Measurements from ENCODE around the gene SDHAF3. TPM values are rescaled to one million over a fixed set of nuclear protein-coding genes. Genes with fewer than 3 reads are reported as not detected.
"Not testable (repeated sequence)": the region's sequence is repeated elsewhere in the genome, so short reads cannot be mapped to it uniquely, and the experiment has no call there.

Gene SDHAF3
- total RNA-seq, 1 donor from 2014 or later: not detected

DNA sequence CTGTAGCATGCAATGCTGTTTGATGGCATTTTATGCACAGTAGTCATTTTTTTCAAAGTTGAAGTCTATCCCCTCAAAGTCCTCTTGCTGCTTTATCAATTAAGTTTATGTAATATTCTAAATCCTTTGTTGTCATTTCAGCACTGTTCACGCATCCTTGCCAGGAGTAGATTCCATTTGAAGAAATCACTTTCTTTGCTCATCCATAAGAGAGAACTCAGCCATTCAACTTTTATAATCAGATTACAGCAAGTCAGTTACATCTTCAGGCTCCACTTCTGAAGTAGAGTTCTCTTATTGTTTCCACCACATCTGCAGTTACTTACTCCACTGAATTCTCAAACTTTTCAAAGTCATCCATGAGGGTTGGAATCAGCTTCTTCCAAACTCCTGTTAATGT lies 32.3 kb downstream of the SDHAF3 start:
- H3K4me1 ChIP-seq: no peaks in the 10 kb centered on the region
- no peak for DNase-seq (ENCODE audit: low spot score in 2 of 2)
- TF ChIP-seq CTCF (IDR thresholded peaks at IDR 0.05): no peak
- no peaks in the 10 kb centered on the region for H3K27me3 ChIP-seq
- no peaks in the 10 kb centered on the region for H3K9me3 ChIP-seq
- H3K27ac ChIP-seq: no peak overlapping the region
- intact Hi-C loops (cut with DNase I): no loop called here
- H3K4me3 ChIP-seq: no peak overlapping the region
- no peaks in the 10 kb centered on the region for H3K36me3 ChIP-seq

GRCh38 chr7:97155897-97156418 lies 38.5 kb downstream of the SDHAF3 start:
- no peaks in the 10 kb centered on the region for H3K9me3 ChIP-seq
- intact Hi-C loops (cut with DNase I): no loop called here
- no peak for TF ChIP-seq CTCF (IDR thresholded peaks at IDR 0.05)
- DNase-seq (ENCODE audit: low spot score in 2 of 2): no peak
- H3K36me3 ChIP-seq: no peaks in the 10 kb centered on the region
- H3K4me1 ChIP-seq: no peaks in the 10 kb centered on the region
- no peak overlapping the region for H3K4me3 ChIP-seq
- no peaks in the 10 kb centered on the region for H3K27me3 ChIP-seq
- H3K27ac ChIP-seq: no peak overlapping the region

GRCh38 chr7:97159984-97160383 lies 42.5 kb downstream of the SDHAF3 start:
- H3K27me3 ChIP-seq; intact Hi-C loops (cut with DNase I); H3K9me3 ChIP-seq; H3K27ac ChIP-seq; H3K4me3 ChIP-seq; H3K4me1 ChIP-seq; H3K36me3 ChIP-seq; DNase-seq (ENCODE audit: low spot score in 2 of 2): not testable (repeated sequence)

- H3K27ac ChIP-seq; H3K27me3 ChIP-seq; intact Hi-C loops (cut with DNase I); H3K4me1 ChIP-seq; H3K9me3 ChIP-seq; H3K36me3 ChIP-seq; DNase-seq (ENCODE audit: low spot score in 2 of 2); H3K4me3 ChIP-seq: not testable (repeated sequence)
Observed at GRCh38 chr7:97161609-97162008, 44.1 kb downstream of the SDHAF3 start.

- no peak overlapping the region for H3K4me3 ChIP-seq
- H3K27me3 ChIP-seq: no peaks in the 10 kb centered on the region
- no peaks in the 10 kb centered on the region for H3K9me3 ChIP-seq
- no peak for DNase-seq (ENCODE audit: low spot score in 2 of 2)
- H3K27ac ChIP-seq: no peak overlapping the region
- intact Hi-C loops (cut with DNase I): no loop called here
- no peak for TF ChIP-seq CTCF (IDR thresholded peaks at IDR 0.05)
- H3K36me3 ChIP-seq: no peaks in the 10 kb centered on the region
- no peaks in the 10 kb centered on the region for H3K4me1 ChIP-seq
Observed at GRCh38 chr7:97166308-97166707, 48.8 kb downstream of the SDHAF3 start.

DNA sequence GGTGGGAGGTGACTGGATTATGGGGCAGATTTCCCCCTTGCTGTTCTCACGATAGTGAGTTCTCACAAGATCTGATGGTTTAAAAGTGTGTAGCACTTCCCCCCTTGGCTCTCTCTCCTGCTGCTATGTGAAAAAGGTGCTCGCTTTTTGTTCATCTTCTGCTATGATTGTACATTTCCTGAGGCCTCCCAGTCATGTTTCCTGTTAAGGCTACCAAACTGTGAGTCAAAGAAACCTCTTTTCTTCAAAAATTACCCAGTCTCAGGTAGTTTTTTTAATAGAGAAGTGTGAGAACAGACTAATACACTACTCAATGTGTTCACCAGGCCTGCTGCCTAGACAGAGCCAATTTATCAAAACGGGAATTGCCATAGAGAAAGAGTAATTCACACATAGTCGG lies 49.7 kb downstream of the SDHAF3 start:
- no peaks in the 10 kb centered on the region for H3K36me3 ChIP-seq
- H3K4me3 ChIP-seq: no peak overlapping the region
- H3K27ac ChIP-seq: no peak overlapping the region
- no peaks in the 10 kb centered on the region for H3K27me3 ChIP-seq
- no peak for DNase-seq (ENCODE audit: low spot score in 2 of 2)
- intact Hi-C loops (cut with DNase I): no loop called here
- TF ChIP-seq CTCF (IDR thresholded peaks at IDR 0.05): no peak
- no peaks in the 10 kb centered on the region for H3K9me3 ChIP-seq
- H3K4me1 ChIP-seq: no peaks in the 10 kb centered on the region

DNA sequence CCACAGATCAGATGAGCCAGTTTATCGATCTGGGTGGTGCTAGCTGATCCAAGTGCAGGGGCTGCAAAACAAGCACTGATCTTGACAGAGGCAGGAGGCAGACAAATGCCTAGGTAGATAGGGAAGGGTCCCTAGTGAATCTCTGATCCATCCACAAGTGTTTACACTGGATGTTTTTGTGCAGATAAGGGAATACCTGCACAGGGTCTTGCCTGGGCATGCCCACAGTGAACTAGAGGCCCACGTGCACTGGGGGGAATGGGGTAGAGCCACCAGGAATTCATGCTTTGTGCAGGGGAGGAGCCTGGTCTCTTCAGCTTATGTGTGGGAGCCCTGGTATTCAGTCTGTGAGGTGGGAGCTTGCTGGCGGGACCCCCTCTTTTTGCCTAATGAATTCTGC lies 50.3 kb downstream of the SDHAF3 start:
- Histone ChIP-seq H3K4me3 (no peak overlapping the region), H3K36me3 (no peaks in the 10 kb centered on the region), H3K27ac (no peak overlapping the region), H3K4me1 (no peaks in the 10 kb centered on the region), H3K27me3 (no peaks in the 10 kb centered on the region), H3K9me3 (no peaks in the 10 kb centered on the region)
- TF ChIP-seq CTCF (IDR thresholded peaks at IDR 0.05): no peak
- no peak for DNase-seq (ENCODE audit: low spot score in 2 of 2)
- intact Hi-C loops (cut with DNase I): no loop called here
